AG09319 (cell line): ENCODE results near the gene SHD.

ENCODE experiments used
- DNase-seq: peaks from one replicate; pipeline ENCODE4 v3.0.0-alpha.2; 2010; ENCODE audit warnings: low read depth; ENCODE audit errors: extremely low read depth
- TF ChIP-seq, protein P1 (sequence below): IDR thresholded peaks from 2 replicates; pipeline ENCODE4 v1.5.1; 2011; ENCODE audit warnings: low read depth, mild to moderate bottlenecking, inconsistent platforms, low read length, moderate library complexity

SHD gene

GRCh38 chr19:4260613-4261191 is 18.4 kb upstream of the SHD start:
- TF ChIP-seq, protein P1, sequence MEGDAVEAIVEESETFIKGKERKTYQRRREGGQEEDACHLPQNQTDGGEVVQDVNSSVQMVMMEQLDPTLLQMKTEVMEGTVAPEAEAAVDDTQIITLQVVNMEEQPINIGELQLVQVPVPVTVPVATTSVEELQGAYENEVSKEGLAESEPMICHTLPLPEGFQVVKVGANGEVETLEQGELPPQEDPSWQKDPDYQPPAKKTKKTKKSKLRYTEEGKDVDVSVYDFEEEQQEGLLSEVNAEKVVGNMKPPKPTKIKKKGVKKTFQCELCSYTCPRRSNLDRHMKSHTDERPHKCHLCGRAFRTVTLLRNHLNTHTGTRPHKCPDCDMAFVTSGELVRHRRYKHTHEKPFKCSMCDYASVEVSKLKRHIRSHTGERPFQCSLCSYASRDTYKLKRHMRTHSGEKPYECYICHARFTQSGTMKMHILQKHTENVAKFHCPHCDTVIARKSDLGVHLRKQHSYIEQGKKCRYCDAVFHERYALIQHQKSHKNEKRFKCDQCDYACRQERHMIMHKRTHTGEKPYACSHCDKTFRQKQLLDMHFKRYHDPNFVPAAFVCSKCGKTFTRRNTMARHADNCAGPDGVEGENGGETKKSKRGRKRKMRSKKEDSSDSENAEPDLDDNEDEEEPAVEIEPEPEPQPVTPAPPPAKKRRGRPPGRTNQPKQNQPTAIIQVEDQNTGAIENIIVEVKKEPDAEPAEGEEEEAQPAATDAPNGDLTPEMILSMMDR: no peak

GRCh38 chr19:4264812-4265211 is 14.3 kb upstream of the SHD start:
- TF ChIP-seq, protein P1: no peak
- no peak for DNase-seq

More at GRCh38 chr19:4260613-4261191, 18.4 kb upstream of the SHD start:
- no peak for DNase-seq

GRCh38 chr19:4266253-4267000 is 12.6 kb upstream of the SHD start:
- DNase-seq: no peak

GRCh38 chr19:4267101-4267900 is 11.8 kb upstream of the SHD start:
- no peak for DNase-seq
- TF ChIP-seq, protein P1: peak; percentile 79

More at GRCh38 chr19:4266253-4267000, 12.6 kb upstream of the SHD start:
- TF ChIP-seq, protein P1: no peak

GRCh38 chr19:4267901-4268815 is 10.9 kb upstream of the SHD start:
- no peak for DNase-seq
- TF ChIP-seq, protein P1: no peak

DNA sequence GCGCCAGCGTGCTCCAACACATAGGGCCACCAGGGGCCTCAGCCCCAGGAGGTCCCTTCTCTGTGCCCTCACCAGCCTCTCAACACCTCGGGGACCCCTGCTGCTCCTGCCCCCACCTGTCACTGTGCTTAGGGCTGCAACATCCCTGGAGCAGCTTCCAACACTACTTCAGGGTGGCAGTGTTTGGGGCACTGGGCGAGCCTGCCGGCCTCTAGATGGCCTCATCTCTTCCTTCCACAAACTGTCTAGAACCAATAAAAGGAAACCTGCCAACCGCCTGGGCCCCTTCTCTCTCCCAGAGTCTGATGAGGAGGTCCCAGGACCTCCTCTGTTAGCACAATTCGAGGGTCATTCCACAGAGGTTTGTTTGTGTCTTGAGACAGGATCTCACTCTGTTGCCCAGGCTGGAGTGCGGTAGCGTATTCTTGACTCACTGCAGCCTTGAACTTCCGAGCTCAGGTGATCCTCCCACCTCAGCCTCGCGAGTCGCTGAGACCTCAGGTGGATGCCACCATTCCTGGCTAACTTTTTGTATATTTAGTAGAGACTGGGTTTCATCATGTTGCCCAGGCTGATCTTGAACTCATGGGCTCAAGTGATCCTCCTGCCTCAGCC is 10.1 kb upstream of the SHD start:
- DNase-seq: no peak
- TF ChIP-seq, protein P1: no peak
